OCI-M1 (cell line): Measurements from ENCODE around the gene TSHZ2.

Experiments
- DNase-seq: peaks from one replicate; lab custom pipeline; 2025; lab: John Stamatoyannopoulos, UW

TSHZ2 gene

DNA sequence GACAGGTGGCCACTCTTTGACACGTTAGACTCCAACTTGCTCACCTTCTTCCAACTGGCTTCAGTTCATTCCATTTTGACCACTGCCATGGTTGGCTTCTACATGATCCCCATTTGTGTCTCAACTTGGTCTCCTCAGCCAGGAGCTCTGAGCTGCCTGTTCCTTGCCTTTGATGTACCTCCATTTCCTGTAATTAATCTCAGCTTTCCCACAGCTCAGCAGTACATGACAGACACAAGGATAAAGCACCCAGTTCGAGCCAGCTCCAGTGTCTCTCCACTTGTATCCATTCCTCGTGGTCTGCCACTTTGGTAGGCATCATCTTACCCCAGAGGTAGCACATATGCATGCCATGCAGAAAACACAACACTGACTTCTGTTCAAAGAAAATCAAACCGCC, 161.0 kb downstream of the TSHZ2 start:
- DNase-seq: no peak

DNA sequence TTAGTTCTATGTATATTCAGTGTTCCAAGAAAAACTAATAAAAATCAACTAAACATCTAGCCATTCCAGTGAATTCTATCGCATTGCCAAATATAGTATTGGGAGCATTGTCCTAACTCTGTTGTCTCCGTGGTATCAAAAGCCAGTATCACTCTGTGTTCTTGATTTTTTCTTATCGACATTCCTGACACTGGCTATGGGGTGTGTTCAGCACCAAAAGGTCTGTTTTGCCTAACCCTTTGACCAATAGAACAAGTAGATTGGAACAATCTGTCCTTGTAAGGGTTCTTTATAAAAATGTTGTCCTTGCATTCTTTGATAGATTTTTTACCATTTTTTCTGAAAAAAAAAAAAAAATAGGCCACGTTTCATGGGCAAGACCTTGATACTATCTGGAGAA, 161.5 kb downstream of the TSHZ2 start:
- DNase-seq: no peak

DNA sequence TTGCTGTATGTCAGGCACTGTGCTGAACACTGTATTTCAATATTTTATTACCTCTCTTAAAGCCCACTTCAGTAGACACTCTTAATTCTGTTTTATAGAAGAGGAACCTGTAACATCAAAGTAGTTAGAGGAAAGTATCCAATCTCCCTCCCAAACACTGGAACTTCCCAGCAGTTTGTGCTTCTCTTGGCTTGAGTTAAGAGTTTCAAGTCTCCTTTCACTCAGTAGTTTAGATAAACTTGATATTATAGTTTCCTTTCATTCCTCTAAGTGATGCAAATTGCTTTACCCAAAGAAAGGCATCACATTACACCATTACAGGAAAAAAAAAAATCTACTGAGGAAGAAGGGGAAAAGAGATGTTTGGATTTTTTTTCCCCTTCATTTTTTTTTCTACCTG, 164.3 kb downstream of the TSHZ2 start:
- no peak for DNase-seq

DNA sequence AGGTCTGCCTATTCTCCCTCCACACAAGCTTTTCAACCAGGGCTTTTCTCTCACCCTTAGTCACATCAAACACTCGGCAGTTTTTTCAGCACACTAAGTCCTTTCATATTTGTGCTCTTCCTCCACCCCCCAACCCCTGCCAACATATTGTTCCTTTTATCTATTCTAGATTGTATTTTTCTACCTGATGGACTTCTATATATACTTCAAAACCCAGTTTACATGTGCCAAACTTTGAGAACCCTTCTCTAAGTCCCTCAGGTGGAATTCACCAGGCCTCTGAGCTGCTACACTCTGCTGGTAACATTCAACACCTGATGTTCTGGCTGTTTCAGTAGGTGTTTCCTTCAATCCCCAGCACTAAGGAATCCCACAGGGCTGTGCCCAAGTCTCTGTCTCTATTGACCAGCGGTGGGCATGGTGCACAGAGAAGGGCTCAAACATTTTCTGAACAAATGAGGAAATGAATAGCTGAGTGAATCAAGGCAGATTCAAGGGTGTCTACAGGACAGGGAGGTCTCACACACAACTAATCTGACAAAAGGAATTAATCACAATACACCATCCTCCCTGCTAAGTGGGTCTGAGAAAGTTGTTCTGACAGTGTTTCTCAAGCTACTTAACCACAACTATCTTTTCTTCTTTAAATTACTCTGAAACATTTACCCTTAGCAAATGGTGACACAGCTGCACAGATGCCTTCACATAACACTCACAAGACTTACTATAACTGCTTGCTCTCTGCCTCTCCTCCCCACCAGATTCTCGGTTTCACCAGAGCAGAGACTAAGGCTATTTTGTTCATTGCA, 166.5 kb downstream of the TSHZ2 start:
- DNase-seq: no peak

DNA sequence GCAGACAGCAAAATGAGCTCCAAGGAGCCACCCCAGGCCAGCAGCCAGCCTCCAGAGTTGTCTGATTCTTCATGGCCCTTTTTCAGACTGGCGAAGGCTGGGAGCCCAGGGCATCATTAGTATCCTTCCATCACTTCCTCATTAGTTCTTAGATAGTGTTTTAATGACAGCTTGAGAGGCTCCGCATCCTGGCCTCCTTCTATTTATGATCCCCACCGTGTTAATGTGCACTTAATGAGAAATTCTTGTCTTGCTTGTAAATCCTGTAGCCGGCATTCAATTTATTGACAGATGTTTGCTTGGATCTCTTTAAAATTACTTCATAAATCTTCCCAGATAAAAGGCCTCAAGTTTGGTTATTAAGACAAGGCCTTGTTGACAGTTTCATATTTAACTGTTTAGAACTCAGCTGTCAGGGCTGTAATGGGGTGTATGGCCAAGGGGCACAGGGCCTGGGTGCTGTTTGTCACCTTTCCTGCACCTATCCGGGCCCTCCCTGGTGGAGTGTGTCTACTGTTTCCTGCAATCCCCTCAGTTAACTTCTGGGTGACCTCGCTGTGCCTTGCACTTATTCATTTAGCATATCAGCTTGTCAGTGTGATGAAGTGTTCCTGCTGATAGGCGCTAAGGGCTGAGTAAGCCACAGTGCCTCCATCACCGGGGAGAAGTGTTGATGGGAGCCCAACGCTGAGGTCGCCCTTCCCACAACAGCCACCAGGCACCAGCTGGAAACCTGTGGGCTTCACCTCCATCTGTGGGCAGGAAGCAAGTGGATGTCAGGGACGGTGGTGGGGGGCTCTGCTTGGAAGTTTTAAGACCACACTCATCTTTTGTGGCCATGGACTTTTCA, 169.3 kb downstream of the TSHZ2 start:
- DNase-seq: no peak

DNA sequence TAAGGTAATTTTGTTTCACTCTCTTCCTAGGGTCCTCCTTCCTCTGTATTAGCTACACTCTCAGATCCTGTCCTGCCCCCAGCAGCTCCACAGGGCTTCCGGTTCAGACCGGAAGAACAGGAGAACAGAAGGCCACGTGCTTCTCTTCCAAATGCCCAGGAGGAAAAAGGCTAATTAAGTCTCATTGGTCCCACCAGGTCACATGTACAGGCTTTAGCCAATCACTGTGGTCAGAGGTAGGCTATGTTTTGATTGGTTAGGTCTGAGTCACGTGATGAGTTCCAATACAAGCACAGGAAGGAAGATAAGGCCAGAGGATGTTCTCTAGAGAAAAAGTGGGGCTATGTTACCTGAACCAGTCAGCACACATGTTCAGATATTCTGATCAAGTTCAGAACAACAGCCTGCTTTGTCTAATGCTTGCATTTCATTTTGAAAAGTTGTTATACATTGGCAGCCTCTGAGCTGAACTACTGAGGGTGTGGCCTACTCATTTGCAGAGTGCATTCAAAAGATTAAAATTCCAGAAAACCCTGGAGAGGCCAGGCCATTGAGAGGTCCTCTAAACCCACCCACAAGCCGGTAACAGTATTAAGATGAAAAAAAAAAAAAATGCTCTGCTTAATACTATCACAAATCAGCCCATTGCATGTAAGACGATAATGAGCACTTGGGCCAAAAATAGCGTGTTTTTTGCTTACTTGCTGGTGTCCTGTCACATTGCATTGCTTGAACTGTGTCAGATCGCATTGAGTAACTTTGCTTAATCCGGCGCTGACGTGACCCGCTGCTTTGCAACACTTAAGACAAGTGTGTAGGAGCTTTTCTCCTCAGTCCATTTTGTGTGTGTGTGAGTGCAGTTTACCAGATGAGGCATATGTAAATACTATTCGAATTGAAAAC, 170.3 kb downstream of the TSHZ2 start:
- peak; percentile 62 for DNase-seq

- no peak for DNase-seq
These were observed 174.2 kb downstream of the TSHZ2 start for GRCh38 chr20:53146201-53146891.

- no peak for DNase-seq
These were observed 176.6 kb downstream of the TSHZ2 start for GRCh38 chr20:53148771-53149147.

GRCh38 chr20:53149148-53149889, 177.2 kb downstream of the TSHZ2 start:
- DNase-seq: no peak

DNA sequence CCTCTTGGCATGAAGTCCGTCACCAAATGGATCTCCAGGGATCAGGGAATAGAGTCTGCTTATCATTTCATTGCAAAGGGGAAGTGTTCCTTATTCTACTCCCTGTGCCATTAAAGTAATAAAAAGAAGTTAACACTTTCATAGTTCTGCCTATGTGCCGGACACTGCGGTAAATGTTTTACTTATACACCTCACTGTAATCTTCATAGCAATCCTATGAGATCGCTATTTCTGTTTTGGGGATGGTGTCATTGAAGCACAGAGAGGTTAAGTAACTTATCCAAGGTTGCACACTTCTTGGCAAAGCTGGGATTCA, 177.7 kb downstream of the TSHZ2 start:
- no peak for DNase-seq

DNA sequence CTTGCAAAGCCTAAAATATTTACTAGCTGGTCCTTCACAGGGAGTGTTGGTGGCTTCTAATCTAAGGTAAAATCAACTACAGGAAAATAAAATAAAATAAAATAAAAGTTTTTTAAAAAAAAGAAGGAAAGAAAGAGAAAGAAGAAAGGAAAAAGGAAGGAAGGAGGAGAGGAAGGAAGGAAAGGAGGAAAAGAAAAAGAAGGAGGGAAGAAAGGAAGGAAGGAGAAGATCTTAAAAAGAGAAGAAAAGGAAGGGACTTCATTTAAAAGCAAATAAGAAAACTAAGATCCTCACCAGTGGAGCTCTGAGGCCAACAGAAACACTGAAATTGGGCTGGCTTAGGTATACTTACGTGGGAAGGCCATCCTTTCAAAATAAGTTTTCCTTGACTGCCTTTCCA, 178.4 kb downstream of the TSHZ2 start:
- no peak for DNase-seq

DNA sequence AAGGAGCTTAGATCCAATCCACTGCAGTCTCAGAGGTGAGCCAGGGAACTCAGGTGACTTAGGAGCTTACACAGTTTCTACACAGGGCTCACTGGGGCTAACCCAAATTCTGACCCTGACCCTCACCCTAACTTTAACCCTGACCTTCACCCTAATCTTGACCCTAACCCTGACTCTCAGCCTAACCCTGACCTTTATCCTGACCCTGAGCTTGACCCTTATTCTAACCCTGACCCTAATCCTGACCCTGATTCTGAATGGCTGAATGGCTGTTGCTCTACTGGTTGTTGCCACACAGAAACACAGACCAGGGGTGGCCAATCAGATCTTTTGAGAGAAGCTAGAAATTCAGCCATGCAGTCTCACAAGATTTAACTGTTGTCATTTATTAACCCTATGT, 180.1 kb downstream of the TSHZ2 start:
- no peak for DNase-seq

DNA sequence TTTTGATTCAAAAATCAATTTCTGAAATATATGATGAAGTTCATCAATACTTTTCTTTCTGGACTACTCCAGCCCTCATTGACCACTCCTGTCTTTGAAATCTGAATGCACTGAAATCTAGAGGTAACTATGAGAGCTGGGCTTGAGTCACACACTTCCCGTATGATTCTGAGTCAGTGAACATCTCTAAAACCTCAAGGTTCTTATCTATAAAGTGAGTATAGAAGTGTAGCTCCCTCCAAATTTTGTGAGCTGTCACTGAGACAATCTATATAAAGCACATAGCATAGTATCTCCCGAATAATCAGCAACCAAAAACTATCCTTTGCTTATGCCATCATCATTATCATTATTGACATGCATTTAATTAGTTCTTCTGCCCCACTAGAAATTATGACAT, 182.4 kb downstream of the TSHZ2 start:
- peak; percentile 80 for DNase-seq

DNA sequence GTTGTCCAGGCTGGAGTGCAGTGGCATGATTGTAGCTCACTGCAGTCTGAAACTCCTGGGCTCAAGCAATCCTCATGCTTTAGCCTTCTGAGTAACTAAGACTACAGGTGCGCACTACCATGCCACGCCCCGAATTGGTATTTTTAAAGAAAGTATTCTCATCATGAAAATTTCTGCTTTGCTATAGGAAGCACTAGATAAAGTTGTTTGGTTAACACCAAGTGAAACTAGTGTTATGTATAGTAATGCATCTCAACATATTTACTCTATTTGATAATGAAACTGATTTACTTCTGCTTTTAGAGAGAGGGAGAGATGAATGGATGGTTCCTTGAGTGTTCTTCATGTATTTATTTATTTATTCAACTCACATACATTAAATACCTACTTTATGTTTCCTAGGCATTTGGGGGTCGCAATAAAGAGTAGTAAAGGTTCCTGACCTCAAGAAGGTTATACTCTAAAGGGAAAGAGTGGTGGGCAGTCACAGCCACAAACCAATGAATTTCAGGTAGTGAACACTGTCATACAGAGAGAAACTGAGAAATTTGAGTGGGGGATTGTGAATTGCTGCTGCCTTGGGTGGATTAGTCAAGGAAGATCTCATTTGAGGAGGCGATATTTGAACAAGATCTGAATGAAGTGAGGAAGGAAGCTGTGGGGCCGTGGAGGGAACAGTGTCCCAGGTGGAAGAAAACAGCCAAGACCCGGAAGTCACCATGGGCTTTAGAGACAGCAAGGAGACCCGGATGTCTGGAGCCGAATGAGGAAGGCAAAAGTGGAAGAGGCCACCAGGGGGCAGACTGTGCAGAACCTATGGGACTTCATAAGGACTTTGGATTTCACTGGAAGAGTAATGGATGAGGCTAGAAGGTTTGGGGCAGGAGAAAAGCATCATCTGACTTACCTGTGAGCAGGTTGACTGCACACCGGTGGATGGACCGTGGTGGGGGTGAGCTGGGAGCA, 185.6 kb downstream of the TSHZ2 start:
- peak; percentile 57 for DNase-seq

GRCh38 chr20:53159160-53159559, 187.0 kb downstream of the TSHZ2 start:
- DNase-seq: no peak

- no peak for DNase-seq
These were observed 188.9 kb downstream of the TSHZ2 start for GRCh38 chr20:53161073-53161472.

GRCh38 chr20:53161473-53161872, 189.3 kb downstream of the TSHZ2 start:
- peak; percentile 76 for DNase-seq

DNA sequence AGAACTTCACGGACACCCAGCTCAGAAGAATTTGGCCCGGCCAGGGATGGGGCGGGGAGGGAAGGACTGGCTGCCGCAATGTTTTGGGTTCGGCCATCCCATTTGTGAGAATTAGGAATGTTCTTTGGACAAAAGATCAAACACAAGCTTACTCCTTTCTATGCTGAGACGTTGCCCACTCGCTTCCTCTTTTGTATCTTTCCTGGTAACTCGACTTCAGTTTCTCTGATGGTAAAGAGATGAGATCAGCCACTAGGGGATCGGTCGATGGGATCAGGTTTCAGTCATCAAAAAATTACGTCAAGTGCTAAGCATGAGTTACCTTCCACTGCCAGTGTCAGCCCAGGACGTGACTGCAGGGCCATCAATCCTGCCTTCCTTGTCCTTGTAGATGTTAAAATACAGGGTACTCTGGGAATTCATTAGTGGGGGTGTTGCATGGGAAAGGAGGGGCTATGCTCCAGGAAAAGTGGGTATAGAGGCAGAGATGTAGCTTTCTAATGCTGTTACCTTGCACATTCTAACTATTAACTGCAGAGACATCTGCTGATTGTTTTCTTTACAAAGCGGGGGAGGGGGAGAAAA, 190.2 kb downstream of the TSHZ2 start:
- peak; percentile 95 for DNase-seq

GRCh38 chr20:53163486-53163885, 191.3 kb downstream of the TSHZ2 start:
- peak; percentile 85 for DNase-seq

DNA sequence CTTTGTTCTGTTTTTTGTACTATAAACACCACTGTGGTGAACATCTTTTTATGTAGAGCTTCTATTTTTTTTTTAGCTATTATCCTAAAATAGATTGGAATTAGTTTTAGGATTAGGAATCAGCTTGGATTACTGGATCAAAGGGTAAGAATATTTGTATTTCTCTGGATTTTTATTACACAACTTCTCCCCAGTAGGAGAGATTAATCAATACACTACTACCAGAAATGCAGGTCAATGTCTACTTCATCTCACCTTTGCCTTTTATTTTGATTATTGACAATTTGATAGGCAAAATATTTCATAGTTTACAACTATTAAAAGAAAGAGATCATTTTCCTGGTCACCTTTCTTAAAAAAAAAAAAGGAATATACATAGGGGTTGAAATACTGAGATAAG, 191.9 kb downstream of the TSHZ2 start:
- DNase-seq: no peak
